A673 (cell line): ENCODE measurements around the gene LDHAL6A.

ENCODE experiments used
- EZH2 ChIP-seq: fragments of 200-600 bp; sonication (generic); IDR thresholded peaks from 2 replicates; pipeline ENCODE4 v1.6.1; 2017; ENCODE audit warnings: borderline replicate concordance, low read depth, mild to moderate bottlenecking, mixed read lengths, antibody characterized with exemption, low read length; ENCODE audit not compliant: poor library complexity, severe bottlenecking
- TF ChIP-seq, protein P1 (sequence below): fragments of 300-800, 200-600 bp; sonication (generic); conservative IDR thresholded peaks from 2 replicates; pipeline ENCODE4 v1.5.1; 2017; ENCODE audit warnings: low read depth, mild to moderate bottlenecking, antibody characterized with exemption, low read length, moderate library complexity, mixed read lengths

GRCh38 chr11:18479063-18479462 is 23.4 kb downstream of the LDHAL6A start:
- TF ChIP-seq, protein P1, sequence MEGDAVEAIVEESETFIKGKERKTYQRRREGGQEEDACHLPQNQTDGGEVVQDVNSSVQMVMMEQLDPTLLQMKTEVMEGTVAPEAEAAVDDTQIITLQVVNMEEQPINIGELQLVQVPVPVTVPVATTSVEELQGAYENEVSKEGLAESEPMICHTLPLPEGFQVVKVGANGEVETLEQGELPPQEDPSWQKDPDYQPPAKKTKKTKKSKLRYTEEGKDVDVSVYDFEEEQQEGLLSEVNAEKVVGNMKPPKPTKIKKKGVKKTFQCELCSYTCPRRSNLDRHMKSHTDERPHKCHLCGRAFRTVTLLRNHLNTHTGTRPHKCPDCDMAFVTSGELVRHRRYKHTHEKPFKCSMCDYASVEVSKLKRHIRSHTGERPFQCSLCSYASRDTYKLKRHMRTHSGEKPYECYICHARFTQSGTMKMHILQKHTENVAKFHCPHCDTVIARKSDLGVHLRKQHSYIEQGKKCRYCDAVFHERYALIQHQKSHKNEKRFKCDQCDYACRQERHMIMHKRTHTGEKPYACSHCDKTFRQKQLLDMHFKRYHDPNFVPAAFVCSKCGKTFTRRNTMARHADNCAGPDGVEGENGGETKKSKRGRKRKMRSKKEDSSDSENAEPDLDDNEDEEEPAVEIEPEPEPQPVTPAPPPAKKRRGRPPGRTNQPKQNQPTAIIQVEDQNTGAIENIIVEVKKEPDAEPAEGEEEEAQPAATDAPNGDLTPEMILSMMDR = no peak
- TF ChIP-seq EZH2 = no peak
